OCI-LY3 (cell line): ENCODE measurements around the gene PDE10A.

Experiments
- H2AFZ ChIP-seq: fragments of 200-600, 300-600 bp; shearing (Covaris generic); 2 replicates; pipeline ENCODE4 v1.6.0; 2014; ENCODE audit warnings: antibody characterized with exemption, low read depth, low read length
- H3K27ac ChIP-seq: fragments of 200-600, 300-600 bp; sonication (generic); 2 replicates; pipeline ENCODE4 v1.5.1; 2014; ENCODE audit warnings: mild to moderate bottlenecking, low read length, moderate library complexity, mixed read lengths
- H3K27me3 ChIP-seq: fragments of 200-600, 300-600 bp; sonication (generic); 2 replicates; pipeline ENCODE4 v1.6.1; 2014; ENCODE audit warnings: low read depth, low read length, mixed read lengths
- H3K36me3 ChIP-seq: fragments of 200-600, 300-600 bp; sonication (generic); replicated peaks from 2 replicates; pipeline ENCODE3; 2014; ENCODE audit warnings: low read depth, low read length, mixed read lengths
- H3K4me1 ChIP-seq: fragments of 300-600, 200-600 bp; sonication (generic); 2 replicates; pipeline ENCODE4 v1.6.1; 2014; ENCODE audit warnings: low read length, mixed read lengths
- H3K4me2 ChIP-seq: fragments of 200-600, 300-600 bp; sonication (generic); 2 replicates; pipeline ENCODE4 v1.6.1; 2014; ENCODE audit warnings: low read length, mixed read lengths
- H3K4me3 ChIP-seq: fragments of 300-600, 200-600 bp; sonication (generic); 2 replicates; pipeline ENCODE4 v1.5.1; 2014; ENCODE audit warnings: antibody characterized with exemption, mild to moderate bottlenecking, low read length, moderate library complexity
- H3K79me2 ChIP-seq: fragments of 300-600, 200-600 bp; shearing (Covaris generic); 2 replicates; pipeline ENCODE4 v1.6.1; 2014; ENCODE audit warnings: mild to moderate bottlenecking, low read length, mixed read lengths
- H3K9ac ChIP-seq: fragments of 300-600, 200-600 bp; shearing (Covaris generic); 2 replicates; pipeline ENCODE4 v1.6.0; 2014; ENCODE audit warnings: mild to moderate bottlenecking, low read length, moderate library complexity
- H3K9me3 ChIP-seq: fragments of 200-600, 300-600 bp; shearing (Covaris generic); 2 replicates; pipeline ENCODE4 v1.6.1; 2014; ENCODE audit warnings: low read length, mixed read lengths; ENCODE audit not compliant: insufficient read depth
- H4K20me1 ChIP-seq: fragments of 200-600, 300-600 bp; sonication (generic); 2 replicates; pipeline ENCODE4 v1.6.1; 2016; ENCODE audit warnings: low read length, mixed read lengths; ENCODE audit not compliant: insufficient read depth
- EZH2phosphoT487 ChIP-seq: fragments of 200-600 bp; shearing (Covaris generic); IDR thresholded peaks from 2 replicates; pipeline ENCODE4 v1.6.1; 2018; ENCODE audit warnings: antibody characterized with exemption, mixed run types, low read depth
- TF ChIP-seq, protein P1 (sequence below): fragments of 200-600, 300-600 bp; sonication (generic); IDR thresholded peaks from 2 replicates; pipeline ENCODE4 v1.5.1; 2014; ENCODE audit warnings: antibody characterized with exemption, low read length, low read depth

The PDE10A gene

DNA sequence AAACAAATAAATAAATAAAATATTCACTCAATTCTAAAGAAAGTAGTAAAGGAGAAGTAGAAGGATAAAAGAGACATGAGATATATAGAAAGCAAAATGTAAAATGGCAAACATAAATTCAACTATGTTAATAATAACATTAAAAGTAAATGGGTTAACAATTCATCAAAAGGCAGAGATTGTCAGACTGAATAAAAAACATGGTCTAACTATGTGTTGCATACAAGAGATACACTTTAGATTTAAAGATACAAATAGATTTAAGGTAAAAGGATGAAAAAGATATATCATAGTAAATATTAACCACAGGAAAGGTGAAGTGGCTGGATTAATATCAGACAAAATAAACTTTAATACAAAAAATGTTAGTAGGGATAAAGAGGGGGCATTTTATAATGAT, 35.8 kb upstream of the PDE10A start:
- no peaks in the 10 kb centered on the region for H3K9me3 ChIP-seq
- no peaks in the 10 kb centered on the region for H3K79me2 ChIP-seq
- H2AFZ ChIP-seq, result no peak overlapping the region
- no peak for TF ChIP-seq EZH2phosphoT487
- TF ChIP-seq, protein P1, sequence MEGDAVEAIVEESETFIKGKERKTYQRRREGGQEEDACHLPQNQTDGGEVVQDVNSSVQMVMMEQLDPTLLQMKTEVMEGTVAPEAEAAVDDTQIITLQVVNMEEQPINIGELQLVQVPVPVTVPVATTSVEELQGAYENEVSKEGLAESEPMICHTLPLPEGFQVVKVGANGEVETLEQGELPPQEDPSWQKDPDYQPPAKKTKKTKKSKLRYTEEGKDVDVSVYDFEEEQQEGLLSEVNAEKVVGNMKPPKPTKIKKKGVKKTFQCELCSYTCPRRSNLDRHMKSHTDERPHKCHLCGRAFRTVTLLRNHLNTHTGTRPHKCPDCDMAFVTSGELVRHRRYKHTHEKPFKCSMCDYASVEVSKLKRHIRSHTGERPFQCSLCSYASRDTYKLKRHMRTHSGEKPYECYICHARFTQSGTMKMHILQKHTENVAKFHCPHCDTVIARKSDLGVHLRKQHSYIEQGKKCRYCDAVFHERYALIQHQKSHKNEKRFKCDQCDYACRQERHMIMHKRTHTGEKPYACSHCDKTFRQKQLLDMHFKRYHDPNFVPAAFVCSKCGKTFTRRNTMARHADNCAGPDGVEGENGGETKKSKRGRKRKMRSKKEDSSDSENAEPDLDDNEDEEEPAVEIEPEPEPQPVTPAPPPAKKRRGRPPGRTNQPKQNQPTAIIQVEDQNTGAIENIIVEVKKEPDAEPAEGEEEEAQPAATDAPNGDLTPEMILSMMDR, result no peak
- no peak overlapping the region for H3K4me3 ChIP-seq
- H3K4me2 ChIP-seq, result no peak overlapping the region
- no peak overlapping the region for H3K27ac ChIP-seq
- H4K20me1 ChIP-seq, result no peaks in the 10 kb centered on the region
- no peaks in the 10 kb centered on the region for H3K4me1 ChIP-seq
- no peak overlapping the region for H3K9ac ChIP-seq
- H3K27me3 ChIP-seq, result no peaks in the 10 kb centered on the region
- H3K36me3 ChIP-seq, result no peaks in the 10 kb centered on the region

DNA sequence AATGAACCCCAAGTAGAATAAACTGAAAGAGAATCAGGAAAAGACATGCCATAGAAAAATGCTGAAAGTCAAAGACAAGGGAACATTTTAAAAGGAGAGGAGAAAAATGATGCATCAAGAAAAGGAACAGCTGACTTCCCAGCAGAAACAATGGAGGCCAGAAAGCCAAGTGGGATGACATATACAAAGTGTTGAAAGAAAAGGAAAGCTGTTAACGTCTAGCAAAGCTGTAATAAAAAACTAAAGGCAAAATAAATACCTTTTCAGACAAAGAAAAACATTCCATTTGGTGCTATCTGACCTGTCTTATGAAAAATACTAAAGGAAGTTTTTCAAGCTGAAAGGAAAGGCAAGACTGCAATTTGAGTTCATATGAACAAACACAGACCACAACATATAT, 34.1 kb upstream of the PDE10A start:
- no peak overlapping the region for H2AFZ ChIP-seq
- no peak overlapping the region for H3K4me2 ChIP-seq
- H3K4me3 ChIP-seq, result no peak overlapping the region
- H3K27me3 ChIP-seq, result no peaks in the 10 kb centered on the region
- no peaks in the 10 kb centered on the region for H3K79me2 ChIP-seq
- no peaks in the 10 kb centered on the region for H4K20me1 ChIP-seq
- no peaks in the 10 kb centered on the region for H3K36me3 ChIP-seq
- TF ChIP-seq, protein P1, result no peak
- no peak for TF ChIP-seq EZH2phosphoT487
- H3K9me3 ChIP-seq, result no peaks in the 10 kb centered on the region
- no peaks in the 10 kb centered on the region for H3K4me1 ChIP-seq
- no peak overlapping the region for H3K27ac ChIP-seq
- H3K9ac ChIP-seq, result no peak overlapping the region

DNA sequence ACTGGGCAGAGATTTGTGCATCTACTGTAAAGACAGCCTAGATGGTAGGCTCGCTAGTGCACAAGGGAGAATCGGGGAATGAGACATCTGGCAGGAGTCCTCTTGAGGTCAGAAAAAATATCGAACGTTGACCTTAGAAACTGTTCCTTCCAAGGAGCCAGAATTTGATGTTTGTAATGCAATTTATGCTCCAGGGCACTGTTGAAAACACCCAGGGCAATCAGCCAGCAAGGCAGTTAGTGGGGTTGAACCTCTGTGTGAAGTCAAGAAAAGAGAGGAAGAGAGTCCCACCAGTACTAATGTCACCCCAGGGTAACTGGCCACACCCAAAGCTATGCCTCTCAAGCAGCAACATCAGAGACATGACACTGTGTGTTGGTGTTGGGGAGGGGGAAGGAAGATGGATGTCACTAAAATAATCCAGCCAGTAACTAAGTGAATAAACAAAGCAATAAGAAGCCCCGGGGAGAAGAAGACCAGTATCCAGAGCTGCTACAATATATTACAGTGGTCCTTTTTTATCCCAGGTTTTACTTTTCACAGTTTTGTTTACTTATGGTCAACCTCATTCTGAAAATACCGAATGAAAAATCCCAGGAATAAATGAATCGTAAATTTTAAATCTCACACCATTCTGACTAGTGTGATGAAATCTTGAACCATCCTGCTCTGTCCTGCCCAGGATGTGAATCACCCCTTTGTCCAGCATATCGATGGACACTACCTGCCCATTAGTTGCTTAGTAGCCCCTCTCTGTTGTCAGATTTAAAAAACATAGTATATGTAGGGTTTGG, 32.9 kb upstream of the PDE10A start:
- H4K20me1 ChIP-seq, result no peaks in the 10 kb centered on the region
- H3K4me2 ChIP-seq, result no peak overlapping the region
- no peak overlapping the region for H3K9ac ChIP-seq
- no peaks in the 10 kb centered on the region for H3K36me3 ChIP-seq
- no peaks in the 10 kb centered on the region for H3K27me3 ChIP-seq
- TF ChIP-seq, protein P1, result no peak
- TF ChIP-seq EZH2phosphoT487, result no peak
- no peaks in the 10 kb centered on the region for H3K9me3 ChIP-seq
- no peak overlapping the region for H3K4me3 ChIP-seq
- no peak overlapping the region for H3K27ac ChIP-seq
- no peak overlapping the region for H2AFZ ChIP-seq
- no peaks in the 10 kb centered on the region for H3K79me2 ChIP-seq
- H3K4me1 ChIP-seq, result no peaks in the 10 kb centered on the region

DNA sequence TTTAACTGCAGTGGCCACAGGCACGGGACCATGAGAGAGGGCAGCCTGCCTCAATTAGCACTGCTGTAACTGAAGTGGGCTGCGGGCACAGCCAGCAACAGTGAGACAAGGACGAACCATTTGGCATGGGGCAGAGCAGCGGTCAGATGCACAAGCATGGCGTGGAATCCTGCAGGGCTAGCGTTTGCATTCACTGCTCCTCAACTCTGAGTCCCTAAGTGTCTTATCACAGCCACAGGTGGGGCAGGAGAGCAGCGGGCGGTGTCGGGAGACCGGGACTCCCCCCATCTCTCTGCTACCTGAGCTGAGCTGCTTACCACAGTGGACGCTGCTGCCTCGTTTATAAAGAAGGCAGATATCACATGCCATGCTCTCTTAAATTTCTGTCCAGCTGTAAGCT, 31.3 kb upstream of the PDE10A start:
- no peak overlapping the region for H3K9ac ChIP-seq
- H3K4me3 ChIP-seq, result no peak overlapping the region
- no peaks in the 10 kb centered on the region for H3K4me1 ChIP-seq
- H3K4me2 ChIP-seq, result no peak overlapping the region
- no peaks in the 10 kb centered on the region for H4K20me1 ChIP-seq
- no peaks in the 10 kb centered on the region for H3K79me2 ChIP-seq
- TF ChIP-seq, protein P1, result no peak
- TF ChIP-seq EZH2phosphoT487, result no peak
- H3K27ac ChIP-seq, result no peak overlapping the region
- H3K9me3 ChIP-seq, result no peaks in the 10 kb centered on the region
- no peaks in the 10 kb centered on the region for H3K36me3 ChIP-seq
- H3K27me3 ChIP-seq, result no peaks in the 10 kb centered on the region
- no peak overlapping the region for H2AFZ ChIP-seq
